ENCODE data around the gene ZCCHC2.

The ZCCHC2 gene

GRCh38 chr18:62611453-62612288 is 88.8 kb downstream of the ZCCHC2 start:
- DNase-seq: no peak

DNA sequence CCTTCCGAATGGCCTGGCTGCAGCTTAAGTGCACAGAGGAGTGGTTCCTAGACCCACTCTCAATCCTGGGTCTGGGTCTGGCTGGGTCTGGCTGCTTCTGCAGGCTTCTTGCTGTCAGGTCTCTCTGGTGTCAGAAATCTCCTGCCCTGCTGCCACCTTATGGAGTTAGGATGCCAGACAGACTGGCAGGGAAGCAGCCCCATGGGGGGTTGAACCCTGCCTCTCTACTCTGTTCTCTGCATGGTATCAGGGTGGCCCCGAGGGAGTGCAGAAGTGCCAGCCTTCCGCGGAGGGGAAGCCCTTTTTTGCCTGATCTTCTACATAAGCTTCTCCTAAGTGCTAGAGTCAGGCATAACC is 89.4 kb downstream of the ZCCHC2 start:
- no peak for DNase-seq

GRCh38 chr18:62612776-62613175 is 90.0 kb downstream of the ZCCHC2 start:
- no peak for DNase-seq

GRCh38 chr18:62614494-62614893 is 91.7 kb downstream of the ZCCHC2 start:
- DNase-seq: no peak

- no peak for DNase-seq
Measured at GRCh38 chr18:62616331-62616805, 93.5 kb downstream of the ZCCHC2 start.

DNA sequence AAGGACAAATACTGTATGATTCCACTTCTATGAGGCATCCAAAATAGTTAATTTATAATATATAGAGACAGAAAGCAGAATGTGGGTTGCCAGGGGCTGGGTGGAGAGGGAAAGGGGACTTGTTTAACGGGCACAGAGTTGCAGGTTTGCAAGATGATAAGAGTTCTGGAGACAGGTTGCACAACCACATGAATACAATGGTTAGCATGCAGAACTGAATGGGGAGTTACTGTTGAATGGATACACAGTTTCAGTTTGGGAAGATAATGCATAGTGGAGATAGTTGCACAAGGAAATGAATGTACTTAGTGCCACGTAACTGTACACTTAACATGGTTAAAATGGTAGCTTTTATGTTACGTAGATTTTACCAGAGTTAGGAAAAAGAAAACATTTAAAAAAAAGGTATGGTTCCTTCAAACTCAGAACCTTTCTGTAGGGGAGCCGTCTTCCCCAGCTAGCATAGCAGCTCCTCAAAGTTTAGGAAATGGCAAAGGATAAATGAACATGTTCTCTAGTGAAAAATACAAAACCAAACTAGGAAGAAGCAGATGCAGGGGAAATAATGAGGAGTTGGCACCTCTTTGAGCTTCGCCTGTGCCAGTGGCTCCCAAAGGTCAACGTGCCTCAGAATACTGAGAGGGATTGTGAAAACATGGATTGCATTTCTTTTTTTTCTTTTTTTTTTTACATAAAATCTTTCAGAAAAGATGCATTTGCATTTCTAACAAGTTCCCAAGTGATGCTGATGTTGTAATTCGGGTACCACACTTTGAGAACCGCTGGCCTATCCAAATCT is 95.2 kb downstream of the ZCCHC2 start:
- no peak for DNase-seq

DNA sequence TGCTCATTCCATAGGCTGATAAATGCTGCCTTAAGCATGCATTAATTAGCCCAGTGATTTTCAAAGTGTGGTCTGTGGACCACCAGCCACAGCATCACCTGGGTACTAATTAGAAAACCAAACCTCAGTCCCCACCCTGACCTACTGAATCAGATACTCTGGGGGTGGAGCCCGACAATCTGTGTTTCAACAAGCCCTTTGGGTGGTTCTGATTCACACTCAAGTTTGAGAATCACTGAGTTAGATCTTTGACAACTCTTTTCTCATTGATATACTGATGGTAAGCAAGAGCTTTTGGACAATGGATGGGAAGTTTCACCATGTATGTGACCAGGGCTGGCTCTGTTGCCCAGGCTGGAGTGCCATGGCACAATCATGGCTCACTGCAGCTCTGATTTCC is 95.9 kb downstream of the ZCCHC2 start:
- DNase-seq: no peak

DNA sequence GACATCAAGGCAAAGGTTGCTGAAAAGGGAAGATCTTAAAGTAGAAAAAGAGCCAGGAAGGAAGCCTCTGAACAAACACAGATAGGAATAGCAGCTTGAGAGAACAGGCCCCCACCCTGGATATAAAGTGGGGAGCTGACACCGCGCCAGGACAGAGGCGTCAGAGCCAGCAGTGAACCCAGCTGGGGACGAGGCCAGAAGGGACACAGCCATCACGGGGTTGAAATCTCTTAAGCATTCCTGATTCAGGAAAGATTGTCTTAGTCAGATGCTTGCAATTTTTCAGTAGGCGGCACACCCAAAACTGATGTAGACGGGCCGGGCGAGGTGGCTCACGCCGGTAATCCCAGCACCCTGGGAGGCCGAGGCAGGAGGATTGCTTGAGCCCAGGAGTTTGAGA is 98.7 kb downstream of the ZCCHC2 start:
- no peak for DNase-seq

DNA sequence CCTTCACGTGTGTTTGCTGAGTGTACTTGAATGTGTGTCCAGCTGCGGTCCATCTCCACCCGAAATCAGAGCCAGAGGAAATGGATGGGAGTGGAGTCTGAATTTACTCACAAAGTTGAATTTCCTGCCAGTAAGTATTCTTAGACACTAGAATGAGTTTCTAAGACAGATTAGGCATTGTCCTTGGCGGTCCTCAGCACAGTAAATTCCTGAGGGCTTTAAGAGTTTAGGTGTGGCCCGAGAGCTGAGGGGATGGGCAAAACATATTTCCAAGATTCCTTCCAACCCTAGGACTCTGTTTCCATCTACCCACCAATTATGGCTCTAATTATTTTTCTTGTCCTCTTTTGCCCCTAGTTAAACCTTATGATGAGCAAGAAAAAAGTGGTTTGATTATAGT is 102.2 kb downstream of the ZCCHC2 start:
- no peak for DNase-seq
